A673 (cell line): ENCODE results near the gene CYTH3.

Experiments used
- EZH2 ChIP-seq: fragments of 200-600 bp; sonication (generic); IDR thresholded peaks from 2 replicates; pipeline ENCODE4 v1.6.1; 2017; ENCODE audit warnings: borderline replicate concordance, low read depth, mild to moderate bottlenecking, mixed read lengths, antibody characterized with exemption, low read length; ENCODE audit not compliant: poor library complexity, severe bottlenecking
- TF ChIP-seq, protein P1 (sequence below): fragments of 300-800, 200-600 bp; sonication (generic); conservative IDR thresholded peaks from 2 replicates; pipeline ENCODE4 v1.5.1; 2017; ENCODE audit warnings: low read depth, mild to moderate bottlenecking, antibody characterized with exemption, low read length, moderate library complexity, mixed read lengths

DNA sequence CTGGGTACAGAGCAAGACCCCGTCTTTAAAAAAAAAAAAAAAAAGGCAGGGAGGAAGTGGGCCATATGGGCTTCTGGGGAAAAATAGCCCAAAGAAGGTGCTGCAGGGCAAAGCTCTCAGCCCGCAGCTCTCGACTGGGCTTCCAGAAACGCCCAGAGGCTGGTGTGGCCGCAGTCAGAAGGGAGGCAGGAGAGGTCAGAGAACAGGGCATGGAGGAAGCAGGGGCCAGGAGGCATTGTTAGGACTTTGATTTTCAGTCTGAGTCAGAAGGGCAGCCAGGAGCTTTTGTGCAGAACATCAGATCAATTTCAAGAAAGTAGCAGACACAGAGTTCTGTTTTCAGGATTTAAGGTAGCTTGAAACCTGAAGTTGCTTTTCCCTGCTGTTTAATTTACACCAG, 35.3 kb upstream of the CYTH3 start:
- TF ChIP-seq, protein P1, sequence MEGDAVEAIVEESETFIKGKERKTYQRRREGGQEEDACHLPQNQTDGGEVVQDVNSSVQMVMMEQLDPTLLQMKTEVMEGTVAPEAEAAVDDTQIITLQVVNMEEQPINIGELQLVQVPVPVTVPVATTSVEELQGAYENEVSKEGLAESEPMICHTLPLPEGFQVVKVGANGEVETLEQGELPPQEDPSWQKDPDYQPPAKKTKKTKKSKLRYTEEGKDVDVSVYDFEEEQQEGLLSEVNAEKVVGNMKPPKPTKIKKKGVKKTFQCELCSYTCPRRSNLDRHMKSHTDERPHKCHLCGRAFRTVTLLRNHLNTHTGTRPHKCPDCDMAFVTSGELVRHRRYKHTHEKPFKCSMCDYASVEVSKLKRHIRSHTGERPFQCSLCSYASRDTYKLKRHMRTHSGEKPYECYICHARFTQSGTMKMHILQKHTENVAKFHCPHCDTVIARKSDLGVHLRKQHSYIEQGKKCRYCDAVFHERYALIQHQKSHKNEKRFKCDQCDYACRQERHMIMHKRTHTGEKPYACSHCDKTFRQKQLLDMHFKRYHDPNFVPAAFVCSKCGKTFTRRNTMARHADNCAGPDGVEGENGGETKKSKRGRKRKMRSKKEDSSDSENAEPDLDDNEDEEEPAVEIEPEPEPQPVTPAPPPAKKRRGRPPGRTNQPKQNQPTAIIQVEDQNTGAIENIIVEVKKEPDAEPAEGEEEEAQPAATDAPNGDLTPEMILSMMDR, result no peak
- no peak for TF ChIP-seq EZH2
